Neuronal stem cell (in vitro differentiated cells): ENCODE measurements around the gene ITGA4.

ENCODE experiments used
- DNase-seq: peaks from one replicate; pipeline ENCODE4 v3.0.0-alpha.2; 2013; ENCODE audit warnings: low spot score
- H2AFZ ChIP-seq: one replicate; pipeline ENCODE4 v1.6.1; 2013; ENCODE audit warnings: mild to moderate bottlenecking, low read length, inconsistent platforms
- H2AK5ac ChIP-seq: 2 replicates; pipeline ENCODE4 v1.6.1; 2013; ENCODE audit warnings: low read depth, mild to moderate bottlenecking, inconsistent platforms, low read length, moderate library complexity, mixed read lengths
- H2BK120ac ChIP-seq: 2 replicates; pipeline ENCODE4 v1.6.1; 2013; ENCODE audit warnings: low read depth, mild to moderate bottlenecking, inconsistent platforms, low read length, moderate library complexity, mixed read lengths
- H2BK12ac ChIP-seq: one replicate; pipeline ENCODE4 v1.6.1; 2013; ENCODE audit warnings: low read length, inconsistent platforms
- H2BK15ac ChIP-seq: 2 replicates; pipeline ENCODE4 v1.6.1; 2013; ENCODE audit warnings: mild to moderate bottlenecking, low read length, inconsistent platforms, mixed read lengths
- H2BK5ac ChIP-seq: one replicate; pipeline ENCODE4 v1.6.1; 2013; ENCODE audit warnings: inconsistent platforms, mild to moderate bottlenecking, low read length, moderate library complexity
- H3K14ac ChIP-seq: one replicate; pipeline ENCODE4 v1.6.1; 2013; ENCODE audit warnings: low read length, inconsistent platforms
- H3K18ac ChIP-seq: 2 replicates; pipeline ENCODE4 v1.6.1; 2013; ENCODE audit warnings: low read length, inconsistent platforms
- H3K23ac ChIP-seq: 2 replicates; pipeline ENCODE4 v1.6.1; 2013; ENCODE audit warnings: low read depth, mild to moderate bottlenecking, mixed read lengths, low read length, inconsistent platforms; ENCODE audit not compliant: poor library complexity
- H3K27ac ChIP-seq: replicated peaks from 3 replicates; pipeline ENCODE4 v1.5.1; 2013; ENCODE audit warnings: low read length, inconsistent platforms
- H3K27me3 ChIP-seq, 3 experiments: 2 replicates each; pipeline ENCODE4 v1.6.1; 2013; ENCODE audit warnings: low read length in 3 of 3, mild to moderate bottlenecking in 2 of 3, inconsistent platforms in 1 of 3, low read depth in 1 of 3, mixed read lengths in 1 of 3, moderate library complexity in 1 of 3; ENCODE audit not compliant: control insufficient read depth in 3 of 3, insufficient read depth in 3 of 3
- H3K36me3 ChIP-seq, 2 donors: replicated peaks in 1 of 2; 2 replicates each; pipeline ENCODE4 v1.6.1; 2013; ENCODE audit warnings: low read length in 2 of 2; ENCODE audit not compliant: control insufficient read depth in 2 of 2, insufficient read depth in 2 of 2
- H3K4ac ChIP-seq: 2 replicates; pipeline ENCODE4 v1.6.1; 2013; ENCODE audit warnings: inconsistent platforms, mild to moderate bottlenecking, low read length, moderate library complexity
- H3K4me1 ChIP-seq, 2 donors: 1 replicate in 1 of 2; 2 replicates in 1 of 2; pipeline ENCODE4 v1.6.1; 2013; ENCODE audit warnings: low read length in 2 of 2, low read depth in 1 of 2; ENCODE audit not compliant: control insufficient read depth in 2 of 2, insufficient read depth in 1 of 2
- H3K4me2 ChIP-seq: one replicate; pipeline ENCODE4 v1.6.1; 2013; ENCODE audit warnings: mild to moderate bottlenecking, low read length, inconsistent platforms; ENCODE audit not compliant: insufficient read depth, poor library complexity, severe bottlenecking
- H3K4me3 ChIP-seq, 2 donors: 2 replicates each; pipeline ENCODE4 v1.5.1; 2013; ENCODE audit warnings: low read length in 2 of 2, mild to moderate bottlenecking in 2 of 2, inconsistent platforms in 1 of 2, moderate library complexity in 1 of 2
- H3K79me1 ChIP-seq: one replicate; pipeline ENCODE4 v1.6.1; 2013; ENCODE audit warnings: low read depth, mild to moderate bottlenecking, inconsistent platforms, low read length, moderate library complexity
- H3K9ac ChIP-seq: one replicate; pipeline ENCODE4 v1.6.1; 2013; ENCODE audit warnings: mild to moderate bottlenecking, low read depth, low read length, inconsistent platforms; ENCODE audit not compliant: poor library complexity
- H3K9me3 ChIP-seq, 2 donors: replicated peaks in 1 of 2; 2 replicates each; pipeline versions ENCODE3 to v1.6.1; 2013; ENCODE audit warnings: low read length in 2 of 2, mild to moderate bottlenecking in 2 of 2, inconsistent platforms in 1 of 2, low read depth in 1 of 2, mixed read lengths in 1 of 2, moderate library complexity in 1 of 2; ENCODE audit not compliant: control insufficient read depth in 2 of 2, insufficient read depth in 1 of 2
- H4K8ac ChIP-seq: one replicate; pipeline ENCODE4 v1.6.1; 2013; ENCODE audit warnings: low read depth, mild to moderate bottlenecking, inconsistent platforms, low read length, moderate library complexity
- H4K91ac ChIP-seq: one replicate; pipeline ENCODE4 v1.6.1; 2013; ENCODE audit warnings: low read length, low read depth, mild to moderate bottlenecking, inconsistent platforms; ENCODE audit not compliant: poor library complexity
- WGBS, 2 donors: extraction: QIAGEN DNeasy Blood & Tissue Kit; methylation state at CpG; one replicate each; pipeline ENCODE4 v1.1.7; 2013; ENCODE audit warnings: missing lambda C conversion rate in 2 of 2, mixed read lengths in 1 of 2; ENCODE audit not compliant: insufficient read length in 2 of 2, insufficient replicate concordance in 1 of 2; ENCODE audit errors: extremely low coverage in 2 of 2; 5-methylcytosine and 5-hydroxymethylcytosine counted together

Gene ITGA4

DNA sequence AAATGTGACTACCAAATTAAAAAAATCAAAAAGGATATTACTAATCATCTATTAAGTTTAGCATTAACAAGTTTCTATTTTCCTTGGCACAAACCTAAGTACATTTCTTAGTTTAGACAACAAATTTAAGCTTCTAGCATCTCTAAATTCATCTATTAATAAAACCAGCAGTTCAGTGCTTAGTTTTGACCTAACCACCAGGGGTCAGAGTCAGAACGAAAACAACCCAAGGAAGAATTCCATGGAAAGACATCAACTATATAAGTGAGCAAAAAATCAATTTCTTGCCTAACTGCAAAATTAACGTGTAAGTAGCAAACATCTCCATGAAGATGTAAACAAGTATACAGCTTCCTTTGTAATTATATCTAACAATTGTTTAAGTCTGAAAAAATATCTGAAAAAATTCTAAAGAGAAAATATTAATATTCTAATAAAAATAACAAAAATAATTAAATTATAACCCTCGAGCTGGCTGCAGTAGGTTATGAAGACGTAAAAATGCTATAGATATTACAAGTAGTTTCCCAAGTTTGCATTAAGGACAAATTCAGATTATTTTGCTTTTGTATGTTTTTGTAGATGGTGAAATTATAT is 116.1 kb downstream of the ITGA4 start:
- Histone ChIP-seq H4K91ac (no peak overlapping the region), H3K4me2 (no peak overlapping the region), H3K9me3 (no peaks in the 10 kb centered on the region), H3K23ac (no peak overlapping the region), H2AFZ (no peak overlapping the region), H3K27me3 (peaks cover 0 to 46% (median 2%) of the 10 kb centered on the region in 3 experiments), H3K4me1 (peaks cover 0 to 2% of the 10 kb centered on the region in 2 donors), H3K27ac (no peak overlapping the region), H2BK12ac (no peak overlapping the region), H3K4ac (no peak overlapping the region), H2AK5ac (no peak overlapping the region), H3K18ac (no peak overlapping the region), H3K36me3 (no peaks in the 10 kb centered on the region), H2BK120ac (no peak overlapping the region), H2BK5ac (no peak overlapping the region), H4K8ac (no peak overlapping the region), H3K9ac (no peak overlapping the region), H2BK15ac (no peak overlapping the region), H3K14ac (no peak overlapping the region), H3K79me1 (no peaks in the 10 kb centered on the region), H3K4me3 (no peak overlapping the region)
- peak; percentile 17 for DNase-seq
- no CpG with 5 or more reads among the region's 4 CpGs for WGBS, 2 donors

DNA sequence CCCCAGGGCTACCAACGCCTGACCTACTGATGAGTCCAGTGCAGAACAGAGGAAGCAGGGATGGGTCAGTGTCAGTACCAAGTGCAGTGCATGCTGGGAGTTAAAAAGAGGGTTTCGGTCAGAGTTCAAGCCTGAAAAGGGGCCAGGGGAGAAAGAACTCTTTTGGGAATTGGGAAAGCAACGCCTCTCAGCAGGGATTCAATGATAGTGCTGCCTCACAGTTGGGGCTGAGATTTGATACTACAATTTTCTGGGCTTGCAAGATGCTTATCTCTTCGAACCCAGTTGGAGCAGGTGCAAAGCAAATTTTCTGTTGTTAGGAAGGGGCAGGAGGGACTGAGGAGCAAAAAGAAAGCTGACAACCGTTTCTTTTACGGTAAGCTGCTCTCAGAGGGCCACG is 117.1 kb downstream of the ITGA4 start:
- Histone ChIP-seq H3K79me1 (no peaks in the 10 kb centered on the region), H3K36me3 (no peaks in the 10 kb centered on the region), H3K4ac (no peak overlapping the region), H3K4me2 (no peak overlapping the region), H2BK120ac (no peak overlapping the region), H3K27ac (no peak overlapping the region), H3K18ac (no peak overlapping the region), H3K9me3 (no peaks in the 10 kb centered on the region), H3K4me3 (no peak overlapping the region), H2BK5ac (no peak overlapping the region), H3K9ac (no peak overlapping the region), H4K91ac (no peak overlapping the region), H2BK15ac (no peak overlapping the region), H2BK12ac (no peak overlapping the region), H3K14ac (no peak overlapping the region), H2AK5ac (no peak overlapping the region), H3K23ac (no peak overlapping the region), H4K8ac (no peak overlapping the region), H3K27me3 (peaks cover 0 to 51% (median 2%) of the 10 kb centered on the region in 3 experiments), H3K4me1 (peaks cover 0 to 2% of the 10 kb centered on the region in 2 donors), H2AFZ (no peak overlapping the region)
- no peak for DNase-seq
- WGBS, 2 donors: no CpG with 5 or more reads among the region's 7 CpGs

DNA sequence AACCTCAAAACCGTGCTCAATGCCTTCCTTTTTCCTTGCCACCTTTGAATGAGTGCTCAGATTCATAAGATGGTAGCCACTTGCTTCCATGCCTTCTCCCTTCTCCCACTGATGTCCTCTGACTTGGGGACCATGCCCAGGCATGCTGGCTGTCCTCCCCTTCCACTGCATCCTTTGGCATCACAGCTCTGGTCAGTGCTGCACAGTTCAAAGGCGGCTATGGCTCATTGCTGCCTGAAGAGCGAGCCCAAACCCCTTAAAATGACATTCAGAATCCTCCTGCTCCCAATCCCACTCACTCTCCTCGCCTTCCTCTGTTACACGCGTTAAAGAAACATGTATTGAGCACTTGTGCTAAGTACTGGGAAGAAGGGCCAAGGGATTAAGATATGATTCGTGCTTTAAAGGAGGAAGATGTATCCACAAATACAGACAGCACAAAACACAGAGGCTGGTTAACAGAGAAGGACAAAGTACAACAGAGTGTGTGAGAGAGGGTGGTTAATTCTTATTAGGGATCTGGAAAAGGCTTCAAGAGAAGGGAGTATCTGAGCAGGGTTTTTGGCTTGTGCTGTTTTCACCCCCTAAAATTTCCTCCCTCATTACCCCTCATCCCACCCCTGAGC is 118.0 kb downstream of the ITGA4 start:
- no peak overlapping the region for H2BK5ac ChIP-seq

DNA sequence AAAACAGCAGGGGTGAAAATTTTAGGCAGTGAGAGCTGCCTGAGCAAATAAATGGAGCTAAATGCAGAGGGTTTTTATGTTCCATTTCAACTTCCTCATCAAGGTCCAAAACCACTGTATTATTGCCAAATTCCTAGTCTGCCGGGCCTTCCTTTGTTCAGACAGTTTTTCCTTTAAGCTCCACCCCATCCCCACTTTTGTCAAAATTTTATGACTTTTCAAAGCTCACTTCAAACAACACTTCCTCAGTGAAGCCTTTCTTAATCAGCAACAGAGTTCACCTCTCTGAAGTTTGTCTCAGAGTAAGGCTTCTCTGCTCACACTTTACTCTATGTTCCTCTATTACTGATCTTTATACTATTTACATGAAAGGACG is 118.5 kb downstream of the ITGA4 start:
- Histone ChIP-seq H3K4ac (no peak overlapping the region), H3K14ac (no peak overlapping the region), H2BK12ac (no peak overlapping the region), H2BK120ac (no peak overlapping the region), H3K27me3 (peaks cover 0 to 51% (median 2%) of the 10 kb centered on the region in 3 experiments), H3K79me1 (no peaks in the 10 kb centered on the region), H2AFZ (no peak overlapping the region), H3K4me3 (no peak overlapping the region), H2BK5ac (no peak overlapping the region), H2BK15ac (no peak overlapping the region), H2AK5ac (no peak overlapping the region), H4K91ac (no peak overlapping the region), H3K27ac (no peak overlapping the region), H3K4me2 (no peak overlapping the region), H3K18ac (no peak overlapping the region), H3K9me3 (no peaks in the 10 kb centered on the region), H3K36me3 (no peaks in the 10 kb centered on the region), H3K9ac (no peak overlapping the region), H3K23ac (no peak overlapping the region), H3K4me1 (peaks cover 0 to 2% of the 10 kb centered on the region in 2 donors), H4K8ac (no peak overlapping the region)
- no peak for DNase-seq
- WGBS, 2 donors: no CpG with 5 or more reads among the region's 2 CpGs

More for the DNA sequence above, 118.0 kb downstream of the ITGA4 start:
- no peak overlapping the region for H3K4me2 ChIP-seq
- no peak overlapping the region for H3K9ac ChIP-seq
- H3K4ac ChIP-seq: no peak overlapping the region
- H3K23ac ChIP-seq: no peak overlapping the region
- H3K27me3 ChIP-seq: peaks cover 0 to 50% (median 2%) of the 10 kb centered on the region in 3 experiments
- no CpG with 5 or more reads among the region's 7 CpGs for WGBS, 2 donors
- no peak overlapping the region for H2BK12ac ChIP-seq
- H4K8ac ChIP-seq: peak overlapping the region; percentile 7
- no peak overlapping the region for H2BK120ac ChIP-seq
- no peaks in the 10 kb centered on the region for H3K36me3 ChIP-seq
- peak overlapping the region; percentile 7 for H3K18ac ChIP-seq
- H3K27ac ChIP-seq: no peak overlapping the region
- H3K14ac ChIP-seq: no peak overlapping the region
- no peaks in the 10 kb centered on the region for H3K79me1 ChIP-seq
- H3K4me3 ChIP-seq: no peak overlapping the region
- H3K9me3 ChIP-seq: no peaks in the 10 kb centered on the region
- DNase-seq: no peak
- no peak overlapping the region for H2BK15ac ChIP-seq
- no peak overlapping the region for H2AFZ ChIP-seq
- H3K4me1 ChIP-seq: peaks cover 0 to 2% of the 10 kb centered on the region in 2 donors
- no peak overlapping the region for H4K91ac ChIP-seq
- no peak overlapping the region for H2AK5ac ChIP-seq
